Heart right ventricle (tissue), 16 donors: ENCODE measurements around the gene ABLIM1. TPM values are rescaled to one million over a fixed set of nuclear protein-coding genes. Genes with fewer than 3 reads are reported as not detected.
A peak's percentile ranks its signal among the peaks of the same experiment; 100 is the strongest.

Experiments used
- ATAC-seq, 8 donors: fragments of 200-7000 bp; cut with Tn5 transposase; one replicate each; pipeline ENCODE4 v1.9.1; 2020; ENCODE audit warnings: mild to moderate bottlenecking in 8 of 8, moderate library complexity in 8 of 8, moderate number of reproducible peaks in 1 of 8
- DNase-seq, 2 donors: peaks; one replicate each; pipeline ENCODE4 v3.0.0-alpha.2; 2020
- H3K27ac ChIP-seq, 10 donors: fragments of 200-600 bp; sonication (generic) in 2 of 10; one replicate each; pipeline versions ENCODE4 v1.5.0 to v1.8.0; 2020 to 2022; ENCODE audit warnings: mild to moderate bottlenecking in 3 of 10
- H3K27me3 ChIP-seq, 7 donors: fragments of 200-600 bp; one replicate each; pipeline ENCODE4 v1.8.0; 2021 to 2022; ENCODE audit warnings: mild to moderate bottlenecking in 2 of 7
- H3K36me3 ChIP-seq, 9 donors: fragments of 200-600 bp; sonication (generic) in 1 of 9; one replicate each; pipeline versions ENCODE4 v1.5.0 to v1.8.0; 2020 to 2022; ENCODE audit warnings: mild to moderate bottlenecking in 2 of 9
- H3K4me1 ChIP-seq, 9 donors: fragments of 200-600 bp; sonication (generic) in 1 of 9; one replicate each; pipeline versions ENCODE4 v1.5.0 to v1.8.0; 2020 to 2022; ENCODE audit warnings: mild to moderate bottlenecking in 4 of 9
- H3K4me3 ChIP-seq, 10 donors: fragments of 200-600 bp; sonication (generic) in 2 of 10; one replicate each; pipeline versions ENCODE4 v1.5.0 to v1.8.0; 2020 to 2022; ENCODE audit warnings: mild to moderate bottlenecking in 7 of 10, moderate library complexity in 2 of 10
- H3K9me3 ChIP-seq, 11 donors: fragments of 200-600 bp in 10 of 11; sonication (generic) in 2 of 11; one replicate each; pipeline versions ENCODE4 v1.5.0 to v1.8.0; 2013 to 2022; ENCODE audit warnings: mild to moderate bottlenecking in 2 of 11, control low read depth in 1 of 11, moderate library complexity in 1 of 11
- WGBS, 2 donors: extraction: QIAGEN DNeasy Blood & Tissue Kit; methylation state at CpG; one replicate each; pipeline ENCODE4 v1.1.7; 2013; ENCODE audit warnings: inconsistent platforms in 1 of 2; 5-methylcytosine and 5-hydroxymethylcytosine counted together
- intact Hi-C, 10 donors: fragments of 100-400 bp; cut with DNase I; formaldehyde crosslinking; loops; one replicate each; pipeline versions ENCODE4 v1.11.1 to v1.14.2; 2022
- polyA plus RNA-seq, 2 donors: library from polyadenylated mRNA; stranded (reverse); fragments of 200-250 nt; gene quantifications; one replicate each; pipeline ENCODE4 v1.2.3, GENCODE V29; 2013
- total RNA-seq, 10 donors: library from RNA; stranded (reverse); fragmentation: NEBNext Ultra II Directional in 3 of 10; extraction: Animal tissue kit (Norgen Biotek cat#: 25700) in 3 of 10; gene quantifications; one replicate each; pipeline versions ENCODE4 v1.2.1 to v1.2.4, GENCODE V29; 2021 to 2023
- TF ChIP-seq, protein P1 (sequence below), 9 donors: fragments of 200-600 bp; sonication (generic) in 2 of 9; IDR thresholded peaks; one replicate each; pipeline versions ENCODE4 v1.5.0 to v1.8.0; 2021 to 2022; ENCODE audit warnings: antibody characterized with exemption in 9 of 9, mild to moderate bottlenecking in 5 of 9, moderate library complexity in 1 of 9
- donor health status: Arrhythmogenic right ventricular cardiomyopathy.
- donor health status: ischemic (EF 13 %, LVEDD 7.1; RV severe dilation, severe dysfunction).
- donor health status: healthy with polysubstance abuse.
- donor health status: DM: no; HTN: yes; CAD: no.
- donor health status: DM: no; HTN: no; CAD: no.
- donor health status: ischemic (EF 25% LVEDD 6.9; RV normal size, moderate dysfunction).
- donor health status: ischemic (EF 25% LVEDD 5.7; RV mildly dilated, moderate dysfunction).
- donor health status: healthy.
- donor health status: DM: yes; HTN: yes; CAD: no.
- donor health status: Ischemic cardiomyopathy.
- donor health status: ischemic (EF 35%, LVEDD 5.7; RV mildly dilated, moderate dysfunction).
- donor health status: nonischemic (EF 11% LVEDD 7.7; RV severe dilation, severe dysfunction).
- donor health status: DM: yes; HTN: yes; CAD: no.
- donor health status: PGD.
- donor health status: ischemic (EF 29% LVEDD 5.4; RV normal size, mild dysfunction).
- donor health status: nonischemic (EF 23%, LVEDD 6.1; RV moderate dilation, normal function).

ABLIM1 gene
- total and polyA plus RNA-seq, 12 donors: 119 to 816 (median 600) TPM

DNA sequence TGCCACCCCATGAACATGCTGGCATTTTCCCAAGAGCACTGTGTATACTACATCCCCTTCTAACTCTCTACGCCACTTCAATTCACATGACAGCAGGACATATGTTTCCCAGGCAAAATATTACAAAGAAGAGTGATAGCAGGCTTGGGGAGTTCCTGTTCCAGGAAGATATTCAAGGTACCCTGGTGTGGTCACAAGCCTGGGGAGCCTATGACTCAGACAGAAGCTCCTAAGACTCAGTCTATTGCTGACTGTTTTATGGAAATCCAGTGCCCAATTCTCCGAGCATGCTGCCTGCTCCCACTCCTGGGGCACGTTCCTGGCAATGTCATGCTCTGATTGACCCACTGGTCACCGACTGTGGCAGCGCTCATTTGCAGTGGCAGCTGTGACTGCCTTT is 23.5 kb upstream of the ABLIM1 start:
- intact Hi-C loops: loop anchor here in 5 of 10 donors (5.0 to 10.0 kb wide), 5 partner anchors 36 to 207 kb away; no protein-coding TSS in a partner anchor
- Histone ChIP-seq H3K4me3 (peak overlapping the region in 9 of 10 donors; percentile 38 to 62 (median 55)), H3K9me3 (no peaks in the 10 kb centered on the region), H3K4me1 (peaks cover 14 to 90% (median 61%) of the 10 kb centered on the region in 9 donors), H3K27me3 (no peaks in the 10 kb centered on the region), H3K36me3 (no peaks in the 10 kb centered on the region), H3K27ac (peak overlapping the region; percentile 75 to 95 (median 87))
- DNase-seq: peak; percentile 14 to 33
- WGBS, 2 donors: 33 to 36% methylated on average over 5 of the region's 5 CpGs
- TF ChIP-seq, protein P1, sequence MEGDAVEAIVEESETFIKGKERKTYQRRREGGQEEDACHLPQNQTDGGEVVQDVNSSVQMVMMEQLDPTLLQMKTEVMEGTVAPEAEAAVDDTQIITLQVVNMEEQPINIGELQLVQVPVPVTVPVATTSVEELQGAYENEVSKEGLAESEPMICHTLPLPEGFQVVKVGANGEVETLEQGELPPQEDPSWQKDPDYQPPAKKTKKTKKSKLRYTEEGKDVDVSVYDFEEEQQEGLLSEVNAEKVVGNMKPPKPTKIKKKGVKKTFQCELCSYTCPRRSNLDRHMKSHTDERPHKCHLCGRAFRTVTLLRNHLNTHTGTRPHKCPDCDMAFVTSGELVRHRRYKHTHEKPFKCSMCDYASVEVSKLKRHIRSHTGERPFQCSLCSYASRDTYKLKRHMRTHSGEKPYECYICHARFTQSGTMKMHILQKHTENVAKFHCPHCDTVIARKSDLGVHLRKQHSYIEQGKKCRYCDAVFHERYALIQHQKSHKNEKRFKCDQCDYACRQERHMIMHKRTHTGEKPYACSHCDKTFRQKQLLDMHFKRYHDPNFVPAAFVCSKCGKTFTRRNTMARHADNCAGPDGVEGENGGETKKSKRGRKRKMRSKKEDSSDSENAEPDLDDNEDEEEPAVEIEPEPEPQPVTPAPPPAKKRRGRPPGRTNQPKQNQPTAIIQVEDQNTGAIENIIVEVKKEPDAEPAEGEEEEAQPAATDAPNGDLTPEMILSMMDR (IDR thresholded peaks at IDR 0.05): no peak
- ATAC-seq: peak in 6 of 8 donors; percentile 12 to 42 (median 32)

DNA sequence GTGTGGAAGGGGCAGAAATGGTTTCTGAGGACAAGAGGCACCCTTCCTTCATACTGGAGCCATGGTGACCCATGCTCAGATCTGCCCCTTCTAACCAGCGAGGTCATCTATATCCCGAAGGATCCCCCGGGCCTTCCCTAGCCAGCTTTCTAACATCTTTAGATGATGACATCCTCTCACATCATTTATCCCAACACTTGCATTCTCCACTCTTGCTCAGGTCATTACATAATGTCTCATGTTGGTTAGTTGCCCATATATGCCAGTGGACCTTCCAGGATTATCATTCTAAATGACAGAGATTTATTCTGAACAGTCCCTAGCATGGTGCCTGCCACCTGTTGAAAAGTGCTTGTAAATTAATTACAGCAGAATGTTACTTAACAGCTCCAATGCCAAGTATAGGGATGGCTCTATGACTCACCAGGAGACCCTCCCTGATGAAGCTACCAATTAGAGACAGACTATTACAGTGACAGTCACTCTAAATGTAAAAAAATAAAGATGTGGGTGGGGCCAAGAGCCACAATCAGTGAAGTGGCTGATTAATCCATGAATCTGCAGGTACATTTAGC is 22.6 kb upstream of the ABLIM1 start:
- no peaks in the 10 kb centered on the region for H3K27me3 ChIP-seq
- ATAC-seq (no peak), DNase-seq (no peak)
- H3K9me3 ChIP-seq: no peaks in the 10 kb centered on the region
- TF ChIP-seq, protein P1 (IDR thresholded peaks at IDR 0.05): no peak
- intact Hi-C loops: loop anchor here in 5 of 10 donors (5.0 to 10.0 kb wide), 5 partner anchors 37 to 206 kb away; no protein-coding TSS in a partner anchor
- WGBS, 2 donors: 62 to 69% methylated on average over 3 of the region's 3 CpGs
- H3K4me3 ChIP-seq: no peak overlapping the region
- peak overlapping the region in 9 of 10 donors; percentile 75 to 95 (median 88) for H3K27ac ChIP-seq
- peaks cover 12 to 81% (median 52%) of the 10 kb centered on the region in 9 donors for H3K4me1 ChIP-seq
- peaks cover 0 to 6% (median 0%) of the 10 kb centered on the region in 9 donors for H3K36me3 ChIP-seq

GRCh38 chr10:114679552-114679951 is 21.5 kb upstream of the ABLIM1 start:
- peaks cover 0 to 7% (median 0%) of the 10 kb centered on the region in 9 donors for H3K36me3 ChIP-seq
- no peaks in the 10 kb centered on the region for H3K9me3 ChIP-seq
- WGBS, 2 donors: 85 to 86% methylated on average over 5 of the region's 5 CpGs
- H3K4me3 ChIP-seq: no peak overlapping the region
- DNase-seq: no peak
- no peak for ATAC-seq
- H3K27ac ChIP-seq: peak overlapping the region in 7 of 10 donors; percentile 15 to 95 (median 45)
- peaks cover 6 to 70% (median 45%) of the 10 kb centered on the region in 9 donors for H3K4me1 ChIP-seq
- TF ChIP-seq, protein P1 (IDR thresholded peaks at IDR 0.05): no peak
- intact Hi-C loops: no loop called here
- H3K27me3 ChIP-seq: no peaks in the 10 kb centered on the region

DNA sequence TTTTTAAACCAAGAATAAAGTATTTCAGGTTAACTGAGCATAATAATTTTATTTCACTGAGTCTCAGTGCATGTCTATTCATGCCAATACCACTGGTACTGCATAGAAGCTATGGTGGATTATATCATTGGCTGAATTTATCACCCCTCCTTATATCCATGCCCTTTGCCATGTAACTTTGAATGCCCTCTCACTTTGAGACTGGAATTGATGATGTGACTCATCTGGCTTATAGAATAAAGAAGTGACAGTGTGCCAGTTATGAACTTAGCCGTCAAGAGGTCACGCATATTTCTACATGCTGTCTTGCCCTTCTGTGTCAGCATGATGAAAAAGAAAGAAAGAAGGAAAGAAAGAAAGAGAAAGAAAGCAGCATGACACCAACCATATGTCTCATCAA is 20.7 kb upstream of the ABLIM1 start:
- H3K9me3 ChIP-seq: no peaks in the 10 kb centered on the region
- no peaks in the 10 kb centered on the region for H3K27me3 ChIP-seq
- no peak overlapping the region for H3K4me3 ChIP-seq
- peaks cover 6 to 63% (median 43%) of the 10 kb centered on the region in 9 donors for H3K4me1 ChIP-seq
- peak in 1 of 8 donors; percentile 23 for ATAC-seq
- 52 to 61% methylated on average over 2 of the region's 2 CpGs for WGBS, 2 donors
- peak overlapping the region in 9 of 10 donors; percentile 15 to 95 (median 45) for H3K27ac ChIP-seq
- TF ChIP-seq, protein P1 (IDR thresholded peaks at IDR 0.05): no peak
- intact Hi-C loops: no loop called here
- H3K36me3 ChIP-seq: peaks cover 0 to 7% (median 0%) of the 10 kb centered on the region in 9 donors
- DNase-seq: no peak
